ENCODE data around the gene NRIP1.
A peak's percentile ranks its signal among the peaks of the same experiment; 100 is the strongest.

NRIP1 gene

GRCh38 chr21:15061747-15062605, 2.8 kb downstream of the NRIP1 start:
- H3K9me3 ChIP-seq (ENCODE audit: severe bottlenecking): no peaks in the 10 kb centered on the region
- H3K36me3 ChIP-seq: no peaks in the 10 kb centered on the region; the same call in 1 of the 2 replicates
- no peaks in the 10 kb centered on the region for H3K27me3 ChIP-seq (ENCODE audit: insufficient read depth, low read depth, severe bottlenecking)
- peak overlapping the region; percentile 31 for H3K27ac ChIP-seq
- DNase-seq: no peak
- H3K4me3 ChIP-seq (ENCODE audit: low read depth, low read length): no peak overlapping the region; the same call in 1 of the 2 replicates
- TF ChIP-seq CTCF (IDR thresholded peaks at IDR 0.05; ENCODE audit: low read depth, low read length): no peak

- H3K9me3 ChIP-seq (ENCODE audit: severe bottlenecking): no peaks in the 10 kb centered on the region
- no peak for TF ChIP-seq CTCF (IDR thresholded peaks at IDR 0.05; ENCODE audit: low read depth, low read length)
- no peaks in the 10 kb centered on the region; the same call in 1 of the 2 replicates for H3K36me3 ChIP-seq
- no peak overlapping the region for H3K4me3 ChIP-seq (ENCODE audit: low read depth, low read length)
- peak overlapping the region; percentile 7; the same call in 1 of the 2 replicates for H3K27ac ChIP-seq
- H3K27me3 ChIP-seq (ENCODE audit: insufficient read depth, low read depth, severe bottlenecking): no peaks in the 10 kb centered on the region
- DNase-seq: no peak
Observed at GRCh38 chr21:15061279-15061678, 3.5 kb downstream of the NRIP1 start.

GRCh38 chr21:15060543-15061175, 4.1 kb downstream of the NRIP1 start:
- no peak overlapping the region for H3K4me3 ChIP-seq (ENCODE audit: low read depth, low read length)

GRCh38 chr21:15059397-15059796, 5.4 kb downstream of the NRIP1 start:
- no peak overlapping the region for H3K4me3 ChIP-seq (ENCODE audit: low read depth, low read length)
- H3K27ac ChIP-seq: no peak overlapping the region
- no peaks in the 10 kb centered on the region for H3K27me3 ChIP-seq (ENCODE audit: insufficient read depth, low read depth, severe bottlenecking)
- H3K36me3 ChIP-seq: no peaks in the 10 kb centered on the region
- DNase-seq: no peak
- no peaks in the 10 kb centered on the region for H3K9me3 ChIP-seq (ENCODE audit: severe bottlenecking)
- no peak for TF ChIP-seq CTCF (IDR thresholded peaks at IDR 0.05; ENCODE audit: low read depth, low read length)

More at GRCh38 chr21:15060543-15061175, 4.1 kb downstream of the NRIP1 start:
- no peaks in the 10 kb centered on the region for H3K27me3 ChIP-seq (ENCODE audit: insufficient read depth, low read depth, severe bottlenecking)
- H3K36me3 ChIP-seq: no peaks in the 10 kb centered on the region; the same call in 1 of the 2 replicates
- no peaks in the 10 kb centered on the region for H3K9me3 ChIP-seq (ENCODE audit: severe bottlenecking)
- no peak for TF ChIP-seq CTCF (IDR thresholded peaks at IDR 0.05; ENCODE audit: low read depth, low read length)
- H3K27ac ChIP-seq: peak overlapping the region; percentile 7; the same call in 1 of the 2 replicates
- DNase-seq: no peak

GRCh38 chr21:15058854-15059263, 5.9 kb downstream of the NRIP1 start:
- no peak overlapping the region for H3K27ac ChIP-seq
- no peaks in the 10 kb centered on the region for H3K27me3 ChIP-seq (ENCODE audit: insufficient read depth, low read depth, severe bottlenecking)
- no peaks in the 10 kb centered on the region for H3K36me3 ChIP-seq
- TF ChIP-seq CTCF (IDR thresholded peaks at IDR 0.05; ENCODE audit: low read depth, low read length): no peak
- no peak for DNase-seq
- H3K4me3 ChIP-seq (ENCODE audit: low read depth, low read length): no peak overlapping the region
- no peaks in the 10 kb centered on the region for H3K9me3 ChIP-seq (ENCODE audit: severe bottlenecking)

Data from WERI-Rb-1 (cell line).